Ovary (tissue), 9 donors: ENCODE results near the gene DKK2. TPM values are rescaled to one million over a fixed set of nuclear protein-coding genes. Genes with fewer than 3 reads are reported as not detected.

Experiments
- DNase-seq, 5 donors: peaks; one replicate each; pipeline ENCODE4 v3.0.0-alpha.2; 2019 to 2020
- H3K27ac ChIP-seq, 2 donors: fragments of 200-600 bp; one replicate each; pipeline versions ENCODE4 v1.5.1 to v1.8.0; 2019 to 2022
- H3K27me3 ChIP-seq: fragments of 200-600 bp; one replicate; pipeline ENCODE4 v1.8.0; 2022
- H3K36me3 ChIP-seq: fragments of 200-600 bp; sonication (generic); one replicate; pipeline ENCODE4 v1.5.1; 2019
- H3K4me1 ChIP-seq: one replicate; pipeline ENCODE4 v1.8.1; 2013; ENCODE audit warnings: mild to moderate bottlenecking, moderate library complexity; ENCODE audit not compliant: insufficient read depth
- H3K4me3 ChIP-seq: fragments of 200-600 bp; sonication (generic); one replicate; pipeline ENCODE4 v1.5.1; 2017
- H3K9me3 ChIP-seq, 2 donors: fragments of 200-600 bp in 1 of 2; sonication (generic) in 1 of 2; one replicate each; pipeline versions ENCODE4 v1.5.1 to v1.8.1; 2013 to 2019; ENCODE audit warnings: mild to moderate bottlenecking in 1 of 2, moderate library complexity in 1 of 2
- CTCF ChIP-seq, 3 donors: fragments of 450-650 bp in 2 of 3; fragments of 200-600 bp in 1 of 3; IDR thresholded peaks; one replicate each; pipeline versions ENCODE4 v1.5.1 to v1.8.0; 2016 to 2022; ENCODE audit warnings: antibody characterized with exemption in 3 of 3, mild to moderate bottlenecking in 1 of 3
- EP300 ChIP-seq: sonication (generic); formaldehyde crosslinking; IDR thresholded peaks from one replicate; pipeline ENCODE4 v1.6.1; 2017; ENCODE audit warnings: antibody characterized with exemption
- POLR2A ChIP-seq: fragments of 450-650 bp; IDR thresholded peaks from one replicate; pipeline ENCODE4 v1.6.1; 2017; ENCODE audit warnings: antibody characterized with exemption, mild to moderate bottlenecking, moderate library complexity
- WGBS, 3 donors: extraction: QIAGEN DNeasy Blood & Tissue Kit in 1 of 3; methylation state at CpG; one replicate each; pipeline versions ENCODE4 v1.1.5 to v1.1.7; 2013 to 2017; 5-methylcytosine and 5-hydroxymethylcytosine counted together
- intact Hi-C, 4 donors: fragments of 100-400 bp; cut with DNase I; formaldehyde crosslinking; loops; one replicate each; pipeline versions ENCODE4 v1.11.0 to v1.15.1; 2022 to 2023
- polyA plus RNA-seq, 2 donors: library from polyadenylated mRNA; stranded (reverse); fragments of 200-250 nt in 1 of 2; fragments of 350-450 nt in 1 of 2; fragmentation: Illumina TruSeq in 1 of 2; extraction: RNeasy Lipid Tissue Mini Kit (QIAGEN cat#74804) in 1 of 2; gene quantifications; one replicate each; pipeline ENCODE4 v1.2.3, GENCODE V29; 2013 to 2014
- total RNA-seq, 7 donors: library from RNA; depleted of rRNA in 2 of 7; stranded (reverse); fragments of >200 nt in 2 of 7; fragmentation: NEBNext Ultra II Directional in 3 of 7; extraction: Animal tissue kit (Norgen Biotek cat#: 25700) in 3 of 7; gene quantifications; one replicate each; pipeline versions ENCODE4 v1.1.0 to v1.2.4, GENCODE V29; 2016 to 2023
- donor health status: DM: no; HTN: no; CAD: no; lungs with moderate emphysema.
- donor health status: DM: no; HTN: no; CAD: no.
- donor health status: Bipolar disorder and iron deficiency.
- donor health status: DM: yes; HTN: yes; CAD: no.
- donor health status: DM: no; HTN: no; CAD: no.
- donor health status: DM: yes; HTN: yes; CAD: no.

DKK2 gene
- total and polyA plus RNA-seq, 9 donors: 0.30 to 3.8 (median 0.62) TPM

DNA sequence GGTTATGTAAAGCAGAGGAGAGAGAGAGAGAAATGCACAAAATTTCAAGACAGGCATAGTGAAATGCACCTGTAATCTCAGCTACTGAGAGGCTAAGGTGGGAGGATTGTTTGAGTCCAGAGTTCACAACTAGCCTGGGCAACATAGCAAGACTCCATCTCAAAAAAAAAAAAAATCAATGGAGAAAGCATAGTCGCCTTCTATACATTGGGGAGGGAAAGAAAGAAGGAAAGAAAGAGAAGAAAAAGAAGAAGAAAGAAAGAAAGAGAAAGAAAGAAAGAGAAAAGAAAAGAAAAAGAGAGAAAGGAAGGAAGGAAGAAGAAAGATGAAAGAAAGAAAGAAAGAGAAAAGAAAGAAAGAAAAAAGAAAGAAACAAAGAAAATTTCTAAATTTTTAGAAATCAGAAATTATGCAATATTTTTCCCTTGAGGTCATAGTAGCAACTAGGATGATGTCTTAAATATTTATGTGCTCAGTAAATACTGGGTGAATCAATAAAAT, 53.4 kb downstream of the DKK2 start:
- no peaks in the 10 kb centered on the region for H3K4me1 ChIP-seq
- no peak for DNase-seq
- no peaks in the 10 kb centered on the region for H3K27me3 ChIP-seq
- no peak overlapping the region for H3K27ac ChIP-seq
- H3K36me3 ChIP-seq: no peaks in the 10 kb centered on the region
- no peak overlapping the region for H3K4me3 ChIP-seq
- 84 to 100% (median 98%) methylated on average over 1 of the region's 1 CpG for WGBS, 3 donors
- intact Hi-C loops: no loop called here
- TF ChIP-seq EP300 (no peak), POLR2A (no peak), CTCF (IDR thresholded peaks at IDR 0.05) (no peak)
- no peaks in the 10 kb centered on the region for H3K9me3 ChIP-seq

DNA sequence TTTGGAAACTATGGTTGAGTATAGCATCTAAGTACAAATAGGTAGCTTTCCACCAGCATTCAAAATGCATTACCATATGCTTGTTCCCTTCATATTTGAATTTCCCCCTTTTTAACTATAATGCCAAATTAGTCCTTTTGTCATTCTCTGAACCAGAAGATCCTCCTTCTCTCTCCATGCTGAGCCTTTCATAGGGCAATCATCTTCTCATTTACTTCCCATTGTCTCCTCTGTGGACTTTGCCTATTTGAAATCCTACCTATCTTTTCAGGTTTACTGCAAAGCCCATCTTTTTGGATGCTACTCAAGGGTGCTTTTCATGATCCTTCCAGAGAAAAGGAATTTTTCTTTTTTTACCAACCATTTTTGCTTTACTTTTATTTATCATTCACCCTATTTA, 54.7 kb downstream of the DKK2 start:
- TF ChIP-seq CTCF (IDR thresholded peaks at IDR 0.05) (no peak), EP300 (no peak), POLR2A (no peak)
- Histone ChIP-seq H3K36me3 (no peaks in the 10 kb centered on the region), H3K4me1 (no peaks in the 10 kb centered on the region), H3K27me3 (no peaks in the 10 kb centered on the region), H3K9me3 (no peaks in the 10 kb centered on the region), H3K4me3 (no peak overlapping the region), H3K27ac (no peak overlapping the region)
- intact Hi-C loops: no loop called here
- DNase-seq: no peak

GRCh38 chr4:106979476-106979875, 56.6 kb downstream of the DKK2 start:
- WGBS, 3 donors: 79 to 88% (median 83%) methylated on average over 4 of the region's 4 CpGs
- H3K27ac ChIP-seq: no peak overlapping the region
- no peaks in the 10 kb centered on the region for H3K36me3 ChIP-seq
- H3K9me3 ChIP-seq: no peaks in the 10 kb centered on the region
- intact Hi-C loops: no loop called here
- TF ChIP-seq EP300 (no peak), CTCF (IDR thresholded peaks at IDR 0.05) (no peak), POLR2A (no peak)
- no peaks in the 10 kb centered on the region for H3K4me1 ChIP-seq
- H3K4me3 ChIP-seq: no peak overlapping the region
- no peak for DNase-seq
- no peaks in the 10 kb centered on the region for H3K27me3 ChIP-seq

DNA sequence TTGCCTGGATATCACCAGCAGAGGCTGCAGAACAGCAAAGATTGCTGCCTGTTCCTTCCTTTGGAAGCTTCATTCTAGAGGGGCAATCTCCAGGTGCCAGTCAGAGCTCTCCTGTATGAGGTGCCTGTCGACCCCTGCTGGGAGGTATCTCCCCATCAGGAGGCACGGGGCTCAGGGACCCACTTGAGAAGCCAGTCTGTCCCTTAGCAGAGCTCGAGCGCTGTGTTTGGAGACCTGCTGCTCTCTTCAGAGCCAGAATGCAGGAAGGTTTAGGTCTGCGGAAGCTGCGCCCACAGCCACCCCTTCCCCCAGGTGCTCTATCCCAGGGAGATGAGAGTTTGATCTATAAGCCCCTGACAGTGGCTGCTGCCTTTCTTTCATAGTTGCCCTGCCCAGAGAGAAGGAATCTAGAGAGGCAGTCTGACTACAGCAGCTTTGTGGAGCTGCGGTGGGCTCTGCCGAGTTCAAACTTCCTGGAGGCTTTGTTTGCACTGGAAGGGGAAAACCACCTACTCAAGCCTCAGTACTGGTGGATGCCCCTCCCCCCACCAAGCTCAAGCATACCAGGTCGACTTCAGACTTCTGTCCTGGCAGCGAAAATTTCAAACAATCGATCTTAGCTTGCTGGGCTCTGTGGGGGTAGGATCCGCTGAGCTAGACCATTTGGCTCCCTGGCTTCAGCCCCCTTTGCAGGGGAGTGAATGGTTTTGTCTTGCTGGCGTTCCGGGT, 57.9 kb downstream of the DKK2 start:
- 81% methylated on average over 14 of the region's 14 CpGs for WGBS, 3 donors

More for the DNA sequence above, 57.9 kb downstream of the DKK2 start:
- no peaks in the 10 kb centered on the region for H3K9me3 ChIP-seq
- no peak overlapping the region for H3K4me3 ChIP-seq
- no peak overlapping the region for H3K27ac ChIP-seq
- no peak for DNase-seq
- H3K36me3 ChIP-seq: no peaks in the 10 kb centered on the region
- H3K27me3 ChIP-seq: no peaks in the 10 kb centered on the region
- no peak for TF ChIP-seq CTCF (IDR thresholded peaks at IDR 0.05)
- TF ChIP-seq EP300: no peak
- no peak for TF ChIP-seq POLR2A
- intact Hi-C loops: no loop called here
- no peaks in the 10 kb centered on the region for H3K4me1 ChIP-seq
